GM06990 (cell line): ENCODE results near the gene ZFR2.
"Not testable (repeated sequence)": the region's sequence is repeated elsewhere in the genome, so short reads cannot be mapped to it uniquely, and the experiment has no call there.

Source experiments
- DNase-seq: peaks from one replicate; pipeline ENCODE4 v3.0.0-alpha.2; 2011; ENCODE audit not compliant: insufficient read length; ENCODE audit errors: extremely low read depth
- H3K27me3 ChIP-seq: replicated peaks from 2 replicates; pipeline ENCODE4 v1.6.0; 2011; ENCODE audit warnings: low read length; ENCODE audit not compliant: control insufficient read depth, insufficient read depth
- H3K36me3 ChIP-seq: 2 replicates; pipeline ENCODE4 v1.5.1; 2011; ENCODE audit warnings: low read length; ENCODE audit not compliant: control insufficient read depth, insufficient read depth
- H3K4me3 ChIP-seq: replicated peaks from 2 replicates; pipeline ENCODE4 v1.5.1; 2011; ENCODE audit warnings: low read depth, mild to moderate bottlenecking, control low read depth, low read length
- TF ChIP-seq, protein P1 (sequence below): IDR thresholded peaks from 2 replicates; pipeline ENCODE4 v1.5.1; 2011; ENCODE audit warnings: low read length, control low read depth, mild to moderate bottlenecking, inconsistent platforms; ENCODE audit not compliant: insufficient read depth, poor library complexity, severe bottlenecking

Gene ZFR2

GRCh38 chr19:3759482-3760254 is 109.2 kb downstream of the ZFR2 start:
- H3K4me3 ChIP-seq: no peak overlapping the region
- TF ChIP-seq, protein P1, sequence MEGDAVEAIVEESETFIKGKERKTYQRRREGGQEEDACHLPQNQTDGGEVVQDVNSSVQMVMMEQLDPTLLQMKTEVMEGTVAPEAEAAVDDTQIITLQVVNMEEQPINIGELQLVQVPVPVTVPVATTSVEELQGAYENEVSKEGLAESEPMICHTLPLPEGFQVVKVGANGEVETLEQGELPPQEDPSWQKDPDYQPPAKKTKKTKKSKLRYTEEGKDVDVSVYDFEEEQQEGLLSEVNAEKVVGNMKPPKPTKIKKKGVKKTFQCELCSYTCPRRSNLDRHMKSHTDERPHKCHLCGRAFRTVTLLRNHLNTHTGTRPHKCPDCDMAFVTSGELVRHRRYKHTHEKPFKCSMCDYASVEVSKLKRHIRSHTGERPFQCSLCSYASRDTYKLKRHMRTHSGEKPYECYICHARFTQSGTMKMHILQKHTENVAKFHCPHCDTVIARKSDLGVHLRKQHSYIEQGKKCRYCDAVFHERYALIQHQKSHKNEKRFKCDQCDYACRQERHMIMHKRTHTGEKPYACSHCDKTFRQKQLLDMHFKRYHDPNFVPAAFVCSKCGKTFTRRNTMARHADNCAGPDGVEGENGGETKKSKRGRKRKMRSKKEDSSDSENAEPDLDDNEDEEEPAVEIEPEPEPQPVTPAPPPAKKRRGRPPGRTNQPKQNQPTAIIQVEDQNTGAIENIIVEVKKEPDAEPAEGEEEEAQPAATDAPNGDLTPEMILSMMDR: no peak
- peaks cover 8% of the 10 kb centered on the region for H3K36me3 ChIP-seq
- no peaks in the 10 kb centered on the region for H3K27me3 ChIP-seq
- DNase-seq: no peak

- not testable (repeated sequence) for H3K27me3 ChIP-seq
Observed at GRCh38 chr19:3758297-3758696, 110.5 kb downstream of the ZFR2 start.

GRCh38 chr19:3757705-3758104 is 111.1 kb downstream of the ZFR2 start:
- H3K27me3 ChIP-seq, DNase-seq, H3K4me3 ChIP-seq, H3K36me3 ChIP-seq: not testable (repeated sequence)

More at GRCh38 chr19:3758297-3758696, 110.5 kb downstream of the ZFR2 start:
- not testable (repeated sequence) for H3K36me3 ChIP-seq, H3K4me3 ChIP-seq, DNase-seq
